ENCODE results near the gene ASH1L.
"Not testable (repeated sequence)": the region's sequence is repeated elsewhere in the genome, so short reads cannot be mapped to it uniquely, and the experiment has no call there.

ASH1L gene, protein sequence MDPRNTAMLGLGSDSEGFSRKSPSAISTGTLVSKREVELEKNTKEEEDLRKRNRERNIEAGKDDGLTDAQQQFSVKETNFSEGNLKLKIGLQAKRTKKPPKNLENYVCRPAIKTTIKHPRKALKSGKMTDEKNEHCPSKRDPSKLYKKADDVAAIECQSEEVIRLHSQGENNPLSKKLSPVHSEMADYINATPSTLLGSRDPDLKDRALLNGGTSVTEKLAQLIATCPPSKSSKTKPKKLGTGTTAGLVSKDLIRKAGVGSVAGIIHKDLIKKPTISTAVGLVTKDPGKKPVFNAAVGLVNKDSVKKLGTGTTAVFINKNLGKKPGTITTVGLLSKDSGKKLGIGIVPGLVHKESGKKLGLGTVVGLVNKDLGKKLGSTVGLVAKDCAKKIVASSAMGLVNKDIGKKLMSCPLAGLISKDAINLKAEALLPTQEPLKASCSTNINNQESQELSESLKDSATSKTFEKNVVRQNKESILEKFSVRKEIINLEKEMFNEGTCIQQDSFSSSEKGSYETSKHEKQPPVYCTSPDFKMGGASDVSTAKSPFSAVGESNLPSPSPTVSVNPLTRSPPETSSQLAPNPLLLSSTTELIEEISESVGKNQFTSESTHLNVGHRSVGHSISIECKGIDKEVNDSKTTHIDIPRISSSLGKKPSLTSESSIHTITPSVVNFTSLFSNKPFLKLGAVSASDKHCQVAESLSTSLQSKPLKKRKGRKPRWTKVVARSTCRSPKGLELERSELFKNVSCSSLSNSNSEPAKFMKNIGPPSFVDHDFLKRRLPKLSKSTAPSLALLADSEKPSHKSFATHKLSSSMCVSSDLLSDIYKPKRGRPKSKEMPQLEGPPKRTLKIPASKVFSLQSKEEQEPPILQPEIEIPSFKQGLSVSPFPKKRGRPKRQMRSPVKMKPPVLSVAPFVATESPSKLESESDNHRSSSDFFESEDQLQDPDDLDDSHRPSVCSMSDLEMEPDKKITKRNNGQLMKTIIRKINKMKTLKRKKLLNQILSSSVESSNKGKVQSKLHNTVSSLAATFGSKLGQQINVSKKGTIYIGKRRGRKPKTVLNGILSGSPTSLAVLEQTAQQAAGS (N-terminal part only)

DNA sequence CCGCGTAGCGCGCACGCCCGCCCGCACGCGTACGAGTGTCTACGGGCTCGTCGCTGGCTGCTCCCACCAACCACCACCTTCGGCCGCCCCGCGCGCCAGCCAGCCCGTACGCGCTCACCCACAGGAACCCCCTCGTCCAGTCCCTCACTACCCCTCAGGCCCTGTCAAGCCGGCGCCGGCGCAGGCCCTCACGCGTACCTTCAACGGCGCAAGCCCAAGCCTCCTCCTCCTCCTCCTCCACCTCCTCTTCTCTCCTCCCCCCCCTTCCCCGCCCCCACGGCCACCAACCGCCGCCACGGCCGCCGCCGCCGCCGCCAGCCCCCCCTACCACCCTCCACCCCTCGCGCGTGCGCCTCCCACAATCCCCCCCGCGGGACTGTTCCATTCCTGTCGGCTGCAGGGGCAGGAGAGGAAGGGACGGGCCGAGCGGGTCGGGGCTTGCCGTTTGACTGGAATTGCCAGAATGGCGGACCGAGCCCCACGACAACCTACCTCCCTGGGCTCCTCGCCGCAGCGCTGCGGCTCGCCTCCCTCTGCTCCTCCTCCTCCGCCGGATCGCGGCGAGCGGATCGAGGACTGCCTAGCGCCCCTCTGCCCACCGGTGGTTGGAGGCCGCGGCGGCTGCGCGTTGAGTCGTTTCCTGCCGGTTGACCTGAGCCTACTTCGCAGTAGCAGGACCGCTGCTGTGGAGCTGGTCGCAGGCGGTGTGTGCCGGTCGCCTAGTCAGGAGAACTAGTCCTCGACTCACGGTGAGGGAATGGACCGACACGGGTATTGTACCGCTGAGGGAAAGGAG, at the start of gene ASH1L:
TSS of gene ASH1L (minus strand) at position 223 of the 796 bp plus-strand sequence. CDS start 41,284 bp downstream, outside the sequence.
- DNase-seq (ENCODE audit: low read depth): peak; percentile 92
- peak within 1 kb of the TSS; percentile 91 for H3K4me3 ChIP-seq (replicated peaks; ENCODE audit: low read depth, low read length)
- TF ChIP-seq, protein P1, sequence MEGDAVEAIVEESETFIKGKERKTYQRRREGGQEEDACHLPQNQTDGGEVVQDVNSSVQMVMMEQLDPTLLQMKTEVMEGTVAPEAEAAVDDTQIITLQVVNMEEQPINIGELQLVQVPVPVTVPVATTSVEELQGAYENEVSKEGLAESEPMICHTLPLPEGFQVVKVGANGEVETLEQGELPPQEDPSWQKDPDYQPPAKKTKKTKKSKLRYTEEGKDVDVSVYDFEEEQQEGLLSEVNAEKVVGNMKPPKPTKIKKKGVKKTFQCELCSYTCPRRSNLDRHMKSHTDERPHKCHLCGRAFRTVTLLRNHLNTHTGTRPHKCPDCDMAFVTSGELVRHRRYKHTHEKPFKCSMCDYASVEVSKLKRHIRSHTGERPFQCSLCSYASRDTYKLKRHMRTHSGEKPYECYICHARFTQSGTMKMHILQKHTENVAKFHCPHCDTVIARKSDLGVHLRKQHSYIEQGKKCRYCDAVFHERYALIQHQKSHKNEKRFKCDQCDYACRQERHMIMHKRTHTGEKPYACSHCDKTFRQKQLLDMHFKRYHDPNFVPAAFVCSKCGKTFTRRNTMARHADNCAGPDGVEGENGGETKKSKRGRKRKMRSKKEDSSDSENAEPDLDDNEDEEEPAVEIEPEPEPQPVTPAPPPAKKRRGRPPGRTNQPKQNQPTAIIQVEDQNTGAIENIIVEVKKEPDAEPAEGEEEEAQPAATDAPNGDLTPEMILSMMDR (IDR thresholded peaks at IDR 0.05; ENCODE audit: low read length, missing control alignments): no peak

DNA sequence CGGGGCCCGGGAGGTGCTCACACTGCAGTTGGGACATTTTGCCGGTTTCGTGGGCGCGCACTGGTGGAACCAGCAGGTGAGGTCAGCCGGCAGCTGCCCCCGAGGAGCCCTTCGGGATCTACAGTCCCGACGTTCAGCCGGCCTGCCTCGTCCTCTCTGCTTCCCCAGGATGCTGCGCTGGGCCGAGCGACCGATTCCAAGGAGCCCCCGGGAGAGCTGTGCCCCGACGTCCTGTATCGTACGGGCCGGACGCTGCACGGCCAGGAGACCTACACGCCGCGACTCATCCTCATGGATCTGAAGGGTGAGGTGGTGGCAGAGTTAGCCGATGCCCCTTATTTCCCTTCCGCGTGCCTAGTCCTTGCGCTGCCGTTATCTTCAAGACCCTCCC, 47.6 kb upstream of the ASH1L start:
- not testable (repeated sequence) for DNase-seq (ENCODE audit: low read depth)
- H3K4me3 ChIP-seq (replicated peaks; ENCODE audit: low read depth, low read length): peak overlapping the region; percentile 72

DNA sequence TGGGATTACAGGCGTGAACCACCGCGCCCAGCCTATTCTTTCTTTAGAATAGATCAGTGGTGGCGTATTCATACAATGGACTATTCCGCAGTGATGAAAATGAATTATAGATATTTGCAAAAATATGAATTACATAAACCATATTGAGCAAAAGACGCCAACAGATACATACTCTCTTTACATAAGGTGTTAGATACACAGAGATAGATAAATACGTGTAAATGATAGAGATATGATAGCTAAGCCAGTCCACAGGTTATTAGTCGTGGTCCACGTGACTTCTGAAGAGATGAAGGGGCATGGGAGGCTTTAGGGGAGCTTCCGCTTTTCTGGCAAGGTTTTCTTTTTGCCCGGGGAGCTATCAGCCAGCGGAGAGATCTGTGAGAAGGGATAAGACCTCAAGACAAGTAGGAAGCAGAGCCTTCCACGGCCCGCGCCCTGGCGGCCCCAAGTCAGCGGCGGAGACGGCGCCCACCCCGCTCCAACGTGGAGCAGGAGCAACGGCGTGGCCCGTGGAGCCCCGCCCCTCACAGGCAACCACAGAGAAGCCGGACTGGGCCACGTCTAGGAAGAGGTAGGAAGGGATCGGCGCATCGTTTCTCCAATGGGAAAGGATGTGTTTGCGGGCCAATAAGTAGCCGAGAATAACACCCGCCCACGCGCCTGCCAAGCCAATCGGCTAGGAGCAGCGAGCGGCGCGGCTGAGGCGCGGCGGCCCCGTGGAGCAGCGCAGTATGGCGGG, 47.1 kb upstream of the ASH1L start, which contains the start of gene MSTO1:
TSS of gene MSTO1 (plus strand) at position 704 of the 742 bp plus-strand sequence. CDS start at position 735, 31 bp downstream.
- H3K4me3 ChIP-seq (replicated peaks; ENCODE audit: low read depth, low read length): peak within 1 kb of the TSS; percentile 72
- TF ChIP-seq, protein P1 (IDR thresholded peaks at IDR 0.05; ENCODE audit: low read length, missing control alignments): no peak

DNA sequence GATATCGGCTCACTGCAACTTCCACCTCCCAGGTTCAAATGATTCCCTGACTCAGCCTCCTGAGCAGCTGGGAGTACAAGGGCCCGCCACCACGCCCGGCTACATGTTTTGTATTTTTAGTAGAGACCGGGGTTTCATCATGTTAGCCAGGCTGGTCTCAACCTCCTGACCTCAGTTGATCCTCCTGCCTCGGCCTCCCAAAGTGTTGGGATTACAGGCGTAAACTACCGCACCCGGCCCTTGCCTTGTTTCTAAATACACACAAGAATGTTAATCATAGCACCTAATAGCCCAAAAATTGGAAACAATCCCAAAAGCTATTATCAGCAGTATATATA, 46.3 kb upstream of the ASH1L start:
- TF ChIP-seq, protein P1 (IDR thresholded peaks at IDR 0.05; ENCODE audit: low read length, missing control alignments): no peak
- H3K4me3 ChIP-seq (replicated peaks; ENCODE audit: low read depth, low read length): no peak overlapping the region
- no peak for DNase-seq (ENCODE audit: low read depth)

More for the DNA sequence above, 47.1 kb upstream of the ASH1L start, which contains the start of gene MSTO1:
- DNase-seq (ENCODE audit: low read depth): peak; percentile 98

DNA sequence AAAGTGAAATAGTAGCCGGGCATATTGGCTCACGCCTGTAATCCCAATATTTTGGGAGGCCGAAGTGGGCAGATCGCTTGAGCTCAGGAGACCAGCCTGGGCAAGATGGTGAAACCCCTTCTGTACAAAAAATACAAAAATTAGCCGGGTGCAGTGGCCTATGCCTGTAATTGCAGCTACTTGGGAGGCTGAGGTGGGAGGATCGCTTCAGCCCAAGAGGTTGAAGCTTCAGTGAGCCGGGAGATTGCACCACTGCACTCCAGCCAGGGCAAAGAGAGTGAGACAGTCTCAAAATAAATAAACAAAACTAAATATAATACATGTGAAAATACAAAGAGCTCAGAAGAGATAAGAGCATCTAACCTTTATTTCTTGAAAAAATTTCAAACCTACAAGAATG, 45.1 kb upstream of the ASH1L start:
- no peak for DNase-seq (ENCODE audit: low read depth)
- TF ChIP-seq, protein P1 (IDR thresholded peaks at IDR 0.05; ENCODE audit: low read length, missing control alignments): no peak
- no peak overlapping the region for H3K4me3 ChIP-seq (replicated peaks; ENCODE audit: low read depth, low read length)

DNA sequence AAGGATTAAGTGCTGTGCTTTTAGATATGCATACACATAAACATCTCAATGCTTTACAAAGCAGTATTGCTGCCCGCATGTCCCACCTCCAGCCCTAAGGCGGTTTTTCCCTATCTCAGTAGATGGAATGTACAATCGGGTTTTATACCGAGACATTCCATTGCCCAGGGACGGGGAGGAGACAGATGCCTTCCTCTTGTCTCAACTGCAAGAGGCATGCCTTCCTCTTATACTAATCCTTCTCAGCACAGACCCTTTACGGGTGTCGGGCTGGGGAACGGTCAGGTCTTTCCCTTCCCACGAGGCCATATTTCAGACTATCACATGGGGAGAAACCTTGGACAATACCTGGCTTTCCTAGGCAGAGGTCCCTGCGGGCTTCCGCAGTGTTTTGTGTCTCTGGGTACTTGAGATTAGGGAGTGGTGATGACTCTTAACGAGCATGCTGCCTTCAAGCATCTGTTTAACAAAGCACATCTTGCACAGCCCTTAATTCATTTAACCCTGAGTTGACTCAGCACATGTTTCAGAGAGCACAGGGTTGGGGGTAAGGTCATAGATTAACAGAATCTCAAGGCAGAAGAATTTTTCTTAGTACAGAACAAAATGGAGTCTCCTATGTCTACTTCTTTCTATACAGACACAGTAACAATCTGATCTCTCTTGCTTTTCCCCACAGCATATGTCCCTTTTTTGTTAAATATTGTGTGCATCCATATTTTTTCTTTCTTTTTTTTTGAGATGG, 37.4 kb upstream of the ASH1L start:
- not testable (repeated sequence) for H3K4me3 ChIP-seq (replicated peaks; ENCODE audit: low read depth, low read length); DNase-seq (ENCODE audit: low read depth)
